NCI-H2196 treated with DMSO at 0.1 percent for 48 hours (cell line): ENCODE results near the gene SMIM22.

Experiments
- DNase-seq: peaks from one replicate; lab custom pipeline; 2025; ENCODE audit not compliant: unreplicated experiment; lab: John Stamatoyannopoulos, UW

SMIM22 gene

DNA sequence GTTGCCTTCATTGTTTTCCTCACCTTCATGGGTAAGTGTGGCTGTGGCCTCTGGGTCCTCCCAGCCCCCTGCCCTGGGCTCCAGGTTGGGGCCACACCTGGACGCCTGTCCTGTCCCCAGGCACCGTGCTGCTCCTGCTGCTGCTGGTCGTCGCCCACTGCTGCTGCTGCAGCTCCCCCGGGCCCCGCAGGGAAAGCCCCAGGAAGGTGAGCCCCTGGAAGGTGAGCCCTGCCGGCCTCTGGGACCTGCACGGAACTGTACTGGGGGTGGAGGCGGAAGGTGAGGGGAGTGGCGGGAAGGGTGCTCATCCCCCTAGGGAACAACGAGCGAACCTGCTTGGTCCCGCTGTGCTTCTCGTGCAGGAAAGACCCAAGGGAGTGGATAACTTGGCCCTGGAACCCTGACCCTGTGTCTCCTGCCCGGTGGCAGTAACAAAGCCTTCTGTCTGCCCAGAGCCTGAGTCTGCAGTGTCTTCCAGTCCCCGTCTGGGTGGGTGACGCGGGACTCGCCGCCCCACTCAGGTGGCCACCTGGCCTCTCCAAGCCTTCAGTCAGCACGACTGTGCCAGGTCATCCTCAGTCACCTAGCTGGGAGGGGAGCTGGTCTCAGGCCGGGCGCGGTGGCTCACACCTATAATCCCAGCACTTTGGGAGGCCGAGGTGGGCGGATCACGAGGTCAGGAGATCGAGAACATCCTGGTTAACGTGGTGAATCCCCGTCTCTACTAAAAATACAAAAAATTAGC, 831 bp downstream of the SMIM22 start:
- DNase-seq: no peak

DNA sequence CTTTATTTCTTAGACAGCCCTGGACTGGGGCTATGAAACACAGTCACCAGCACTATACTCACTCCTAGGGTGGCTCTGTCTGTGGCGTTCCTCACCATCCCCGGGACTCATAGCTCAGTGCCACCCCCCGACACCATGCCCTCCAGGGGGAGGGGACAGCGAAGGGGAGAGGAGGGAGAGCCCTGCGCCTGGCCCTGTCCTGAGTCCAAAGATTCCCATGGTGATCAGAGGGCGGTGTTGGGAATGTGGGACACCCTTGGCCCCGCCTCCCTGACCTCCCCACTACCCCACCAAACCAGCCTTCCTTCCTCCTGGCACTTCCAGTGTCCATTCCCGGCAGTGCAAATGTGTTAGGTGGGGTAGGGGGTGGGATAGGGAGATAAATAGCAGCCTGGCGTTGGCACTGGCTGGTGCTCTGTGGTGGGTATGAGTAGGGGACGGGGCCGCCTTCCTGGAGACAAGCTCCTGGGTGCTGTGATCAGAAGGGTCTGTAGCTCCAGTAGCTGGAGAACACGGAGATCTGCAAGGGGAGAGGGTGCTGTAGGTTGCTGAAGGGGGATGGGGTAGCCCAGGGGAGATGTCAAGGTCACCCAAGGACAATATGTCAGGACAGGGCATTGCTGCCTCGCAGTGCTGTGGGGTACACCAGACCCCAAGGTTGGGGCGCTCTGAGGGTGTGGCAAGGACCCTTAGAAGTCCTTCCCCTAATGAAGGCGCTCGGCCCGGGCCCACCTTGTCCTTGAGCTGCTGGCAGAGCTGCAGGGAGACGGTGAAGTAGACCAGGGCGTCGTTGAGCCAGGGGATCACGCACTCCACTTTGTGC, 2.0 kb downstream of the SMIM22 start:
- DNase-seq: no peak

DNA sequence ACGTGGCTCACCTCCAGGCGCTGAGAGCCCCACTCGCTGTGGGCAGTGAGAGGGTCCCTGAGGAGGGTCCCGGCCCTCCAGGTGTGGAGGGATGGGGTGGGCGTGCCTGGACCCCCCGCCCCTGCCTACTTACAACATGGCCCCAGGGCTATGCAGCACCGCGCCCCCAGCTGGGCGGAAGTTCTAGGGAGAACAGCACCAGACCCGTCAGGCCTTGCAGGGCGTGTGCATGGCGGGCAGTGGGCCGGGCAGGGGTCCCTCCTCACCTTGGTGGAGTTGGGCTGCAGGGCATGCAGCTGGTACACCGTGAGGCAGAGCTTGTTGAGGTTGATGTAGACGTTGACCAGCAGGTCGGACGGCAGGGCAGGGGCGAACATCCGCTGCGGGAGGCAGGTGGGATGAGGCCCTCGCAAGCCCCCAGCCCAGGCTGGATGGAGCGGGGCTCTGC, 2.7 kb downstream of the SMIM22 start:
- no peak for DNase-seq

DNA sequence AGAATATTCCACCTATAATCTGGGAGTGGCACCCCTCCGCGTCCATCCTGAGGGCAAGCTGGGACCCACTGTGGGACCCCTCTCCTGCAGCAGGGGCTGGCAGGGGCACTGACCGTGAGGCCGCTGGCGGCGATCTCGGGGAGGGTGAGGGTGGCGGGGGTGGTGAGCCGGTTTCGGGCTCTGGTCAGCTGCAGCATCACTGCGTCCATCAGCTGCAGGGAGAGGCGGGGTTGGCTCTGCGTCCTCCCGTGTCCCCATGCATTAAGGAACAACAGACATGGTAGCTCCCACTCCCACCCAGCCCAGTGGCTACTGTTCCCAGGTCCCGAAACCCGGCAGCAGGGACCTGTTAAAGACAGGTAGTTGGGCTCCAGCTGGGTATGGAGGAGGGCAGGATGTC, 3.3 kb downstream of the SMIM22 start:
- DNase-seq: no peak

DNA sequence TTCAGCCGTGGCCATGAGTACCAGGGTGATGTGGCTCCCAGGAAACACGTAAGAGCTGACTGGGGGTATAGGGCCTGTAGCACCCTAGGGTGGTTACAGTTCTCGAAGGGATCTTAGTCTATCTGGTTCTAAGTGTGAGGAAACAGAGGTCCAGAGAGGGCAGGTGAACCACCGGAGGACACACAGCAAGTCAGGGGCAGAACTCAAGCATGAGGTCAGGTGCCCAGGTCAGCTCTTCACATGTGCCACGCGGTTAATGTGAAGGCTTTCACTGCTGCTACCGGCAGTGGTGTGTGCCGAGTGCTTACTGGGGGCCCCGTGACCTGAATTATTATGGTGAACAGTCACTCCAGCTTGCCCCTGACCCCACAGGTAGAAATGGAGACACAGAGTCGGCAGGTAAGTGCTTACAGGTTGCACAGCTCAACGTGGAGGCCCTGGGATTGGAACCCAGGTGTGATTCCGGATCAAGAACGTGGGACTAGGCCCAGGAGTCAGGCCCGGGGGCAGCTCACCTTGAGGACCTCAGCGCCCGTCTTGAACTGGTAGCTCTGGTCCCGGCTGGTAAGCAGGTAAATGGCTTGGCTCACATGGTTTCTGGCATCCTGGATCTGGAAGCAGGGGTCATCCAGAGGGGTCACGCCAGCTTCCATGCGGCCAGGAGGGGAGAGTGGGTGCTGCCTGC, 4.1 kb downstream of the SMIM22 start:
- DNase-seq: no peak

DNA sequence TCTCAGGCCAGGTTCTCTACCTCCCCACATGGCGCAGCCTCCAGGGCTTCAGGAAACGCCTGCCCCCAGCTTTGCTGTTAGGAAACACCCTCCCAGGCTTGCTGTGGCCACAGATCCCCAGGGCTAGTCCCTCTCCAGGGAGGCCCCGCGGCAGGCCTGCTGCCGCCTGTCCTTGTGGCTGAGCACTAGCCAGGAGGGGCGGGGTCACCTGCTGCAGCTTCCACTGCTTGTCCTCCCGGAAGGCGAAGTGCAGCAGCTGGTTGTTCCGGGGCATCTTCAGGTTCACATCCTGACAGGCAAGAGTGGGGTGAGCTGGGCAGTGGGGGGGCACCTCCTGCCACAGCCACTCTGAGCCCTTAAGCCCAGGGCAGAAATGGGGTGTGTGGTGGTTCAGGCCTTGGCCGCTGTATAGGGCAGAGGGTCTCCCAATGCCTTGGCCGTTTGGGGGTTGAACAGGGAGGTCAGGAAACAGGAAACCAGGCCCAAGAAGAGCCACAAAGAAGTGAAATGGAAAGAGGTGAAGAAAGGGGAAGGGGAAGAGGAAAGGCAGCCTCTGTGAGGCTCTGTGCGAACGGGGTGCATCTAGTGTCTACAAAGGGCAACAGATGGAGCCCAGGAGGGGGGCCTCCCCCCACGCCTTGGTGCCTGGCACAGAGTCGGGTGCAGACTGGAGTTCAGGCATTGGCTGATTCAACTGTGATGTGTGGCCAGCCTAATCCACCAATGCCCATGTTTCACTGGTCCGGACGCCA, 5.3 kb downstream of the SMIM22 start:
- DNase-seq: peak; percentile 78

DNA sequence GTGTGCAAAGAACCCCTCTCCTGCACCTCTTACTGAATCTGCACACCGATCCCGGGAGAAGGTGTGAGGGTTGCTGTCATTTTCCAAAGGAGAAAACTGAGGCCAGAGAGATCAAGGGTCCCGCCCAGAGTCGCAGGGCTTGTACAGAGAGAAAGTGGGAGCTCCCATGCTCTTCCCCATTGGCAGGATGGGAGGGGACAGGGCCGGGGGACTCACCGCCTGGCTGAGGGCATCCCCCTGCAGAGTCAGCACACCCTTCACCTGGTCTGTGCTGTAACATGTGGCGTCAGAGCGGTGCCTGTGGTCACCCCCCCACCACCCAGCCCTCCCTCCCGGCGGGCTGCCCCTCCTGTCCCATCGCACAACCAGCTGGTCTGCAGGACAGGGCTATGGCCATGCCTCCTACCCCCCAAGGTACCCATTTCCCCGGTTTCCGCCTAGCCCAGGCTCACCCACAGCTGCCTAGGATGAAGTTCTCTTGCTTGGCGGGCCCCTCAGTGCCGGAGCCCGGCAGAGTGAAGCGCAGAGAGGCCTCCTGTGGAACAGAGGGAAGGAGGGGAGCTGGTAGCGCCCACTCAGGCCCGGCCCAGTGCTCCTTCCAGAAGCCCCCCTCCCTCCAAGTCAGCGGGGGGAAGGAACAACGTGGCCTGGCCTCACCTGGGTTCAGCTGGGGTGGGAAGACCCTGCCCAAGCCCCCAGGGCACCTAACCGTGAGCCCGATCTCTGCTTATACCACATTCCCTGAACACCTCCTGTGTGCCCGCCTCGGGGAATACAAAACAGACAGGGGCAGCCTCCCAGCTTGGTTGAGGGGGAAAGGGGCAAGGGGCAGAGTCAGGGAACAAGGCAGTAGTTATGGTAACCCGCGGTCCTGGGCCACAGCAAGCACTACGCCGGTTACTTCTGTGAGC, 6.1 kb downstream of the SMIM22 start:
- no peak for DNase-seq

DNA sequence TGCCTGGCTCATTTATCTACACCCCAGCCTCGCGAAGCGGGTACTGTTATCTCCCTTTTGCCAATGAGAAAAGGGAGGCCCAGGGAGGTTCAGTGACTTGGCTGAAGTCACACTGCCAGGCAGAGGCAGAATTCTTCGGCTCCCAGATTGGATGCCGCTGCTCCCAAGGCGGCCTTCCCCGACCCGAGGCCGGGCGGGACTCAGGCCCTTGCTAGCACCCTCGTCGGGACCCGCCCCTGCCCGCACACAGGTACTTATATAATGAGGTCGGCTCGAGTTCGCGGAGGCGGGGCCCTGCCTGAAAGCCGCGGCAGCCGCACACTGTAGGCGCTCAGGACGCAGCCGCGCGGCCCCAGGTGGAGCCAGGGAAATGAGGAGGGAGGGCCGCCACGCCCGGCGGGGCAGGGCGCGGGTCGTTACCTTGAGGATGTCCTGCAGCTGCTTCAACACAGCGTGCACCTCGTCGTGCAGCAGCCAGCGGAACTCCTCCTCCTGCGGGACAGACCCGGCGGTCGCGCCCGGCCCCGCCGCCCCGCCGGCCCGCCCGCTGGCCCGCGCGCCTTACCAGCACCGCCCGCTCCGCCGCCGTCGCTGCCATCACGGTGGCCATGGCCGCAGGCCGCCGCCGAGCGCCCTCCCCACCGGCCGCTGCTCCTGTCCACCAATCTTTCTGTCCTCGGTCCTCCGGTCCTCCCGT, 6.9 kb downstream of the SMIM22 start, which contains the start of gene ROGDI:
ROGDI (minus strand) TSS at position 672 of the 697 bp plus-strand sequence; CDS start at position 610, 62 bp downstream.
- DNase-seq: peak; percentile 79

DNA sequence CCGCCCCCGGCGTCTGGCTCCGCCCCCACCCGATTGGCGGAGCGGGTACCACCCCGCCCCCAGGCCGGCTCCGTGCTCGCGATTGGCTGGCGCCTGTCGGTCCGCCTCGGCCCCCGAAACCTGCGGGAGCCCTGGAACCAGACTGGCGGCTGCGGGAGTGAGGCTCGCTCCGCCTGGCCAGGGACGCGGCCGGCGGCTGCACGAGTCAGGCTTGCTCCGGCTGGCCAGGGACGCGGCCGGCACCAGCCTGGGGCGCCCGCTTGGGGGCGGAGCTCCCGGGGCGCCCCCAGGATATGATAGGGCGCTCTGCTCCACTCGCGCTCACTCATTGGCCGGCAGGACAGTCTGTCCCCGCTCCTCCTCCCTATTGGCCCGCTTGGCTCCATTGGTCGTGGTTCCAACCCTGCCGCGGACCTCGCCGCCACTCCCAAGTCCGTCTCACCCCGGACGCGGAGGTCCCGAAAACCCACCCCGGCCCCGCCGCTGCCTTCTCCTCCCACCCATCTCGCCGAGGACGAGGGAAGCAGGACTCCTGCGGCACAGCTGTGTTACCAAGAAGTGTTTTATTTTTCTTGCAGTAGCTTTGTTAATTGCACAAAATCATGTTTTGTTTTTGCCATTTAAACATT, 7.6 kb downstream of the SMIM22 start:
- peak; percentile 94 for DNase-seq

DNA sequence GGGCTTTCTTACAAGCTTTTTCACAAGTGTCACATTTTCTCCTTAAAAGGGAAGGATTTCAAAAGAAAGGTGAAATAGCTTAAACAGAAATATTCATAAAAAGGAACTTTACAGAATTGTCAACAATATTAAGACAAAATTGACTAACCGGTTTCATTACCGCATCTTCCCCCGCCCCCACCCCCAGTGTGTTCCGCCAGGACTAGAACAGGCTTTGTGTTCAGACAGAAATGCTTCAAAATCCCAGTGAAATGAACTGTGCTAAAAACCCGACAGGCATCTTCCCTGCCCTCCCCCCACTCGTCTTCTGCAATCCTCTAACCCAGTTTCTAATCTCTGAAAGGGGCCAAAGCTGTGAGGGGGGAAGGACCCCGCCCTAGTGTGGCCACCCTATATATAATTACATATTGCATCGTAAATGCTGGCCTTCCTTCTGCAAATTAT, 8.3 kb downstream of the SMIM22 start:
- no peak for DNase-seq

DNA sequence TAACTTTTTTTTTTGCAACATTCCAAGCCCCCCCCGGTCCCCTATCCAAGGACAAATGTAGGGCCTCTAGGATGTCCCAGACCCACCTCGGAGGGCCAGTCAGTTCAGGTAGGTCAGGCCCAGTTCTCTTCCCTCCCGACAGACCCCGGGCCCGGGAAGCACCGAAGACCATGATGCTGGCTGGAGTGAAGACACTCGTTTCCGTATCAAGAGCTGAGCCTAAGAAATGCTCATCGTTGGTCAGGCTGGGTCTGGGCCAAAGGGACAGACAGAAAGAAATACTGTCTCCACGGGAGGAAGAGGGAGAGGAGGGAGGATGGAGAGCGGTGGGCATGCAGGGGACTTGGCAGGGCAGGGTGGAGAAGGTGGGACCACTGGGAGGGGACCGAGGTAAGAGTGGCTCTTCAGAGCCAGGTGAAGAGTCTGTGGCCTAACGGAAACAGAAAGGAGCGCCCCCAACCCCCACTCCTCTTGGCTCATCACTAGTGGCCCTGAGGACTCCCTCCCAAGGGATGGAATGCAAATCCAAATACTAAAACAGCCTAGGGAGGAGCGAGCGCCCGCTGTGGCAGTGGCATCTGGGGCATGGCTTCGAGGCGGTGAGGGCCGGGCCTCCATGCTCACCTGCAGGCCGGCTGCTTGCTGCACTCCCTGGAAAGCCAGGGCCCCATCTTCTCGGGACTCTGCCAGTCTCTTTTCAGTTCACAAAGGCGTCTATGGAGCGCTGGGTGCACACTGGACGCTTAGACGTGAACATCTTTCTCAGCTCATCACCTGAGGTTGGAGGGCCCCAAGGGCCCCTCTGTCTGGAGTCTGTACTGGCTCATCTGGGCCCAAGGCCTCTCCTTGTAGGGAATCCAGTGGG, 9.0 kb downstream of the SMIM22 start:
- no peak for DNase-seq

DNA sequence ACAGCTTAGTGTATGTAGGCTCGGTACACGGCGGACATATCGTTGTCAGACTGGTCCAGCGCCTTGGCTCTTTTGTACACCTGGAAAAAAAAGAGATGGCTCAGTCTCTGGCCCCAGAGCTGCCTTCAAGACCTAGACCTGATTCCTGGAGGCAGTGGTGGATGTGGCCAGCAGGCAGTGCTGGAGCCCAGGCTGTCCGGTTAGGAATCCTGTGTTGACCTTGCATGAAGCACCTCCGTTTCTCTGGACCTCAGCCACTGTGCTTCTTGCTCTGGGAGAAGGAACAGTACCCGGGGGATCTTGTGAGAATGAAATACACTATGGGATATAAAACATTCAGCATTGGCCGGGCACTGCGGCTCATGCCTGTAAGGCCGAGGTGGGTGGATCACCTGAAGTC, 10.1 kb downstream of the SMIM22 start:
- no peak for DNase-seq

DNA sequence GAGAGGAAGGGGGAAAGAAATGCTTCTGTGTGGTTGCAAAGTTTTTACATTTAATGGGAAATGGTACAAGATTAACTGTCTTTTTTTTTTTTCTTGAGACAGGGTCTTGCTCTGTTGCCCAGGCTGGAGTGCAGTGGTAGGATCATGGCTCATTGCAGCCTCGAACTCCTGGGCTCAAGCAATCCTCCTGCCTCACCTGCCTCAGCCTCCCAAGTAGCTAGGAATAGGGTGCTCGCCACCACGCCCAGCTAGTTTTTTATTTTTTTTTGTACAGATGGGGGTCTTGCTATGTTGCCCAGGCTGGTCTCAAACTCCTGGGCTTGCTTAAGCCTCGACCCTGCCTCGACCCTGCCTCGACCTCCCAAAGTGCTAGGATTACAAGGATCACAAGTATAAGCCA, 11.1 kb downstream of the SMIM22 start:
- no peak for DNase-seq

DNA sequence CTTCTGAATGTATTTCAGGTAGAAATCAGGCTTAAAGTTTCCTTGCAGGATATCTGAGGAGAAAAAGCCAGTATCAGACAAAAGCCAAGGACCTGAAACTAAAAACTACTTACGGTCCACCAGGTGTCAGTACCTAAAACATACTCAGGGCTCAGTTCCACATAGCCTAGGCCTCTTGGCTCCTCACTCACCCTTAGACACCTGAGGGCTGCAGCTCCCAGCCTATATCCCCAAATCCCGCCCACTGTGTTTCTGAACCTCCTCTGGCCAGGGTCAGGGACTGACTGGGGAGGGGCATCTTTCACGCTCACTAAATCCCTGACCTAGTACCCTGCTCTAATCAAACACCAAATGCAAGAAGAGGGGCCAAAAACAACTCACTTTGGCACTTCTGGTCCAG, 16.1 kb downstream of the SMIM22 start:
- DNase-seq: no peak

DNA sequence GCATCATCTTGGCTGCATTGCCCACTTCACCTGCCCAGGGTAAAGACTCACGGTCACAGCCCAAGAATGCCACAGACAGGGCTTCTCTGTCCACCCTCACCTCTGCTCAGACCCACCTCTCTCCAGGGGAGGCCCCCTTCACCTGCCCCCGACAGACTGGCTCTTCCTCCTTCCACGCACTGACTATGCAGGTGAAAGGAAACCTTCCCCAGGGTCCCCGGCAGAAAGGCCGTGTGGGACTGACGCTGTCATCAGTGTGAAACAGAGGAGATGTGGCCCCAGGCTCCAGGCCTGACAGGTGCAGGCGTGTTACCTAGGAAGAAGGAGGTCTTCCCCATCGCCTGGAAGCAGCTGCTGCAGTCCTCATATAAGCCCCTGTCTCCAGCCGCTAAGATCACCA, 16.6 kb downstream of the SMIM22 start:
- DNase-seq: no peak

DNA sequence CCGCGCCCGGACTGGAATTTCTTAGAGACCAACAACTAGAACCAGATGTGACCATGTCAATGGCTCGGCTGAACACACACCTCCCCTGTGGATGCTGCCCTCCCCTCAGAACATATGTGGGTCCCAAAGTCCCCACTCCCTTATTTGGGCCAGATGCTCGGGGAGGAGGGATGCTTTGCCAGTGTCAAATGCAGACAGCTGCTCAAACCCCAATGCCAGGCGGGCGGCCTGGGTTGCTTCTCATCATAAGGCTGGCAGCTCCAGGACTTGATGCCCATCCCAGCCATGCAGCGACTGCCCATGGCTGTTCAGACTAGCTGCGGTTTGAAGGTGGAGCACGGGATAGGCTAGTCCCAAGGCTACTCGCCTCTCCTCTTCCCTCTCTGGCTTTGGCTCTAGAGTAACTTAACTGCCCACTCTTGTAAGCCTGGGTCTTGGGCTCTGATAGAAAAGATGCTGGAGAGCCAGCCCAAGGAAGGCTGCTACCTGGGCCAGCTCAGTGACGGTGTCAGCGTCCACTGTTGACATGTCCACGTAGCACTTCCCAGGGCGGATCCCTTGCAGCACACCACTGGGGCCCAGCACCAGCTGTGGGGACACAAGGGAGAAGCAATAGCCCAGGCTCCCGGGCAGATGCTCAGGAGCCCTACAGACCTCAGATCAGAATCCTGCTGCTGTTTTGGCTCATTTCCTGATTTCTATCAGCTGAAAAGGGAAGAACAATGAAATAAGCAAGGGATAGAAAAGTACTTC, 18.3 kb downstream of the SMIM22 start:
- no peak for DNase-seq

DNA sequence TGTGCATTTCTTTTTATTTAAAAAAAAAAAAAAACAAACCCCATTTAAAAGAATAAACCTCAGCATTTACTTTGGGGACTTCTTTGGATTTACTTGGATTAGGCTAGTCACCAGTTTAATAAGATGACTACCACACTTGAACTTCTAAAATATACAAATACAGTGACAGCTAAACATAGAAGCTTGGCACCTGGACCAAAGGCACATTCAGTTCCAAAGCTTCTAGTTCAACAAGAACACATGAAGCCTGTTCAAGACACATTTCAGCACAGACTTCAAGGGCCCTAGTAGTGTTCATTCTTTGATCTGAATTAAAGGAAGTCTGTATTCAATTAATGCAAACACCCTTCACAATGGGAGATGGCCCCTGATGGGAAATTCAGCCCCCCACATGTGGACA, 18.9 kb downstream of the SMIM22 start:
- no peak for DNase-seq
